BE2C (cell line): Measurements from ENCODE around the gene PRDM9. TPM values are rescaled to one million over a fixed set of nuclear protein-coding genes. Genes with fewer than 3 reads are reported as not detected.

Experiments used
- DNase-seq: peaks from one replicate; pipeline ENCODE4 v3.0.0-alpha.2; 2020
- H3K27me3 ChIP-seq: fragments of 250-450 bp; sonication (Bioruptor Pico); 2 replicates; pipeline ENCODE4 v1.5.1; 2020; ENCODE audit warnings: mild to moderate bottlenecking
- H3K36me3 ChIP-seq: fragments of 250-450 bp; sonication (Bioruptor Pico); 2 replicates; pipeline ENCODE4 v1.5.1; 2020; ENCODE audit warnings: mild to moderate bottlenecking
- H3K4me1 ChIP-seq: fragments of 250-450 bp; sonication (Bioruptor Pico); 2 replicates; pipeline ENCODE4 v1.5.1; 2020
- H3K4me3 ChIP-seq: 2 replicates; pipeline ENCODE4 v1.5.1; 2011; ENCODE audit warnings: low read depth, low read length
- H3K9me3 ChIP-seq: fragments of 250-450 bp; sonication (Bioruptor Pico); 2 replicates; pipeline ENCODE4 v1.5.1; 2020
- polyA plus RNA-seq: library from polyadenylated mRNA; unstranded; fragments of >200 nt; gene quantifications from one replicate; pipeline ENCODE4 v1.2.1, GENCODE V29; 2012; ENCODE audit warnings: low read depth, missing spikeins; ENCODE audit not compliant: insufficient read length, insufficient read depth
- TF ChIP-seq, protein P1 (sequence below): IDR thresholded peaks from 2 replicates; pipeline ENCODE4 v1.5.1; 2012; ENCODE audit warnings: mild to moderate bottlenecking, low read depth, low read length

The PRDM9 gene
- polyA plus RNA-seq, result not detected

- no peaks in the 10 kb centered on the region for H3K4me1 ChIP-seq
- H3K27me3 ChIP-seq, result no peaks in the 10 kb centered on the region
- no peaks in the 10 kb centered on the region for H3K36me3 ChIP-seq
- TF ChIP-seq, protein P1, sequence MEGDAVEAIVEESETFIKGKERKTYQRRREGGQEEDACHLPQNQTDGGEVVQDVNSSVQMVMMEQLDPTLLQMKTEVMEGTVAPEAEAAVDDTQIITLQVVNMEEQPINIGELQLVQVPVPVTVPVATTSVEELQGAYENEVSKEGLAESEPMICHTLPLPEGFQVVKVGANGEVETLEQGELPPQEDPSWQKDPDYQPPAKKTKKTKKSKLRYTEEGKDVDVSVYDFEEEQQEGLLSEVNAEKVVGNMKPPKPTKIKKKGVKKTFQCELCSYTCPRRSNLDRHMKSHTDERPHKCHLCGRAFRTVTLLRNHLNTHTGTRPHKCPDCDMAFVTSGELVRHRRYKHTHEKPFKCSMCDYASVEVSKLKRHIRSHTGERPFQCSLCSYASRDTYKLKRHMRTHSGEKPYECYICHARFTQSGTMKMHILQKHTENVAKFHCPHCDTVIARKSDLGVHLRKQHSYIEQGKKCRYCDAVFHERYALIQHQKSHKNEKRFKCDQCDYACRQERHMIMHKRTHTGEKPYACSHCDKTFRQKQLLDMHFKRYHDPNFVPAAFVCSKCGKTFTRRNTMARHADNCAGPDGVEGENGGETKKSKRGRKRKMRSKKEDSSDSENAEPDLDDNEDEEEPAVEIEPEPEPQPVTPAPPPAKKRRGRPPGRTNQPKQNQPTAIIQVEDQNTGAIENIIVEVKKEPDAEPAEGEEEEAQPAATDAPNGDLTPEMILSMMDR, result no peak
- peak; percentile 59 for DNase-seq
- no peaks in the 10 kb centered on the region for H3K9me3 ChIP-seq
- H3K4me3 ChIP-seq, result no peak within 1 kb of the TSS
Observed at GRCh38 chr5:23507278-23507685, at the start of gene PRDM9. TSS of gene PRDM9 (plus strand) at chr5:23507609. CDS start at chr5:23509034, 1,425 bp downstream.

DNA sequence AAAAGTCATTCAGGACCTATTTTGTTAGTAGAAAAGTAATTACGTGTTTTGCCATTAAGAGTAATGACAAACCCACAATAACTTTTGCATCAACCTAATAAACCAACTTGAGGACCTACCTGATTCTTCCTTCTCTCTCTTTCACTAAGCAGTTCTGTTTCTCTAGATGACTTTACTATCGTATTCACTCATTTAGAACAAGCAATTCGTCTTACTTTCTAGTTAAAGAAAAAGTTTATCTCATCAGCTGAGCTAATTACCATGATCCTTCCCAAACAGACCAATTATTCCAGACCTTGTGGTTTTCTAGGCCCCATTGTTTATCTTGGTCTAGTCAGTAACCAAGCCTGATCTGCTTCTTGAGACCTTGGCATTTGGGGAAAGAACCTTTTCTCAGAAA, 49.6 kb upstream of the PRDM9 start:
- Histone ChIP-seq H3K27me3 (no peaks in the 10 kb centered on the region), H3K36me3 (no peaks in the 10 kb centered on the region), H3K4me1 (no peaks in the 10 kb centered on the region), H3K4me3 (no peak overlapping the region), H3K9me3 (no peaks in the 10 kb centered on the region)
- no peak for DNase-seq
- TF ChIP-seq, protein P1, result no peak

- Histone ChIP-seq H3K4me1 (no peaks in the 10 kb centered on the region), H3K36me3 (no peaks in the 10 kb centered on the region), H3K9me3 (no peaks in the 10 kb centered on the region), H3K27me3 (no peaks in the 10 kb centered on the region), H3K4me3 (no peak overlapping the region)
- TF ChIP-seq, protein P1, result no peak
- DNase-seq, result no peak
Observed at GRCh38 chr5:23459214-23459613, 48.2 kb upstream of the PRDM9 start.

GRCh38 chr5:23461576-23461975, 45.8 kb upstream of the PRDM9 start:
- TF ChIP-seq, protein P1, result no peak
- DNase-seq, result no peak
- no peaks in the 10 kb centered on the region for H3K9me3 ChIP-seq
- no peaks in the 10 kb centered on the region for H3K4me1 ChIP-seq
- no peaks in the 10 kb centered on the region for H3K36me3 ChIP-seq
- no peak overlapping the region for H3K4me3 ChIP-seq
- no peaks in the 10 kb centered on the region for H3K27me3 ChIP-seq

DNA sequence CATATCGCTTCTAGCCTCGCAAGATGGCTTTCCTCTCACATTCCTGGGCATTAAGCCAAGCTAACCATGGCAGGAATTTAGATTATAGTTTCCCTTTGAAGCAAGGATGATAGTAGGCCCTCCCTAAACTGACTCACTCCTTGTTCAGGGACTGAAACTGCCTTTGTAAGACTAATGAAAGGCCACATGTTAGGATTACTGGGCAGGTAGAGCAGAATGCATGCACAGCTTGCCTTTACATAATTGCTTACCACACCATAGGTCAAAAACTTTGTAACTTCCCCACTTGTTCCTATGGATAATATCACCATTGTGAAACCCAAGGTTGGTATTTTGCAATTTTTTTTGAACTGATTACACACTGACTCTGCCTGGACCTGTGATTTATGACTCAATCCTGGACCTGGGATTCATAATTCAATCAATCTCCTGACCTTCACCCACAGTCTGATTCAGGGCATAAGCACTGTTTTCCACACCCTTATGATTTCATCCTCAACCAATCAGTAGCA, 41.0 kb upstream of the PRDM9 start:
- TF ChIP-seq, protein P1, result no peak
- no peaks in the 10 kb centered on the region for H3K27me3 ChIP-seq
- no peaks in the 10 kb centered on the region for H3K4me1 ChIP-seq
- H3K4me3 ChIP-seq, result no peak overlapping the region
- H3K9me3 ChIP-seq, result no peaks in the 10 kb centered on the region
- DNase-seq, result no peak
- H3K36me3 ChIP-seq, result no peaks in the 10 kb centered on the region

DNA sequence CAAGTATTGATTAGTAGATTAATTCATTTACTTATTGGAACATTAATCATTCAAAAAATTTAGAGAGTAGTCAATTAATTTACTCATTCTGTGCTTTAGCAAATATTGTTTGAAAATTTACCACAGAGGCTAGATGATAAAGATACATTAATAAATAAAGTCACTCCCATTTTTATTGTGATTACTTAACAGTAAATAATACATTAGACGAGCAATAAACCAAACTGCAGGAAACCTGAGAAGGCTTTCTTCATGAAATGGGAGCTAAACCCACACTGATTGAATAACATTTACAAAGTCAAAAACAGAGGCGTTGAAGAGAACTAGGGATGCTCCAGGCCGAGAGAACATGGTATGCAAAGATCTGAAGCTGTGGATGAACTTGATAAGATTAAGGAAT, 38.8 kb upstream of the PRDM9 start:
- DNase-seq, result no peak
- TF ChIP-seq, protein P1, result no peak
- H3K4me3 ChIP-seq, result no peak overlapping the region

More for the DNA sequence above, 38.8 kb upstream of the PRDM9 start:
- Histone ChIP-seq H3K9me3 (no peaks in the 10 kb centered on the region), H3K27me3 (no peaks in the 10 kb centered on the region), H3K36me3 (no peaks in the 10 kb centered on the region), H3K4me1 (no peaks in the 10 kb centered on the region)
